DOHH2 (cell line): Measurements from ENCODE around the gene MFN1.

ENCODE experiments used
- H3F3A ChIP-seq: fragments of 200-600 bp; sonication (generic), shearing (Covaris generic); 2 replicates; pipeline ENCODE4 v1.6.0; 2016; ENCODE audit warnings: antibody characterized with exemption, mild to moderate bottlenecking; ENCODE audit not compliant: control insufficient read depth, insufficient read depth
- H3K27ac ChIP-seq: fragments of 200-600 bp; sonication (generic); 2 replicates; pipeline ENCODE4 v1.5.1; 2014; ENCODE audit warnings: low read depth, mild to moderate bottlenecking, low read length, moderate library complexity
- H3K27me3 ChIP-seq: fragments of 200-600 bp; sonication (generic); 2 replicates; pipeline ENCODE4 v1.6.1; 2014; ENCODE audit warnings: mild to moderate bottlenecking, low read length, mixed read lengths; ENCODE audit not compliant: control insufficient read depth
- H3K36me3 ChIP-seq: fragments of 200-600 bp; sonication (generic); 2 replicates; pipeline ENCODE4 v1.6.1; 2014; ENCODE audit warnings: mild to moderate bottlenecking, low read length, moderate library complexity, mixed read lengths; ENCODE audit not compliant: control insufficient read depth
- H3K4me1 ChIP-seq: fragments of 200-600 bp; sonication (generic); 2 replicates; pipeline ENCODE4 v1.6.1; 2014; ENCODE audit warnings: mild to moderate bottlenecking, low read length, mixed read lengths; ENCODE audit not compliant: control insufficient read depth
- H3K4me2 ChIP-seq: fragments of 200-600 bp; sonication (generic); 2 replicates; pipeline ENCODE4 v1.6.0; 2014; ENCODE audit warnings: mild to moderate bottlenecking, low read length, moderate library complexity
- H3K4me3 ChIP-seq: fragments of 200-600 bp; sonication (generic); 2 replicates; pipeline ENCODE4 v1.5.1; 2014; ENCODE audit warnings: mild to moderate bottlenecking, low read length, mixed read lengths
- H3K79me2 ChIP-seq: fragments of 200-600 bp; sonication (generic); 2 replicates; pipeline ENCODE4 v1.6.1; 2014; ENCODE audit warnings: mild to moderate bottlenecking, low read length, mixed read lengths; ENCODE audit not compliant: control insufficient read depth
- H3K9me2 ChIP-seq: fragments of 200-600 bp; sonication (generic); replicated peaks from 2 replicates; pipeline ENCODE4 v1.6.1; 2014; ENCODE audit warnings: mild to moderate bottlenecking, low read length, mixed read lengths; ENCODE audit not compliant: control insufficient read depth
- H3K9me3 ChIP-seq: fragments of 200-600 bp; sonication (generic); 2 replicates; pipeline ENCODE4 v1.6.1; 2014; ENCODE audit warnings: antibody characterized with exemption, low read length, mixed read lengths; ENCODE audit not compliant: control insufficient read depth, insufficient read depth
- H4K20me1 ChIP-seq: fragments of 200-600 bp; sonication (generic); 2 replicates; pipeline ENCODE4 v1.6.0; 2014; ENCODE audit warnings: low read depth, mild to moderate bottlenecking, antibody characterized with exemption, low read length, moderate library complexity; ENCODE audit not compliant: control insufficient read depth, insufficient read depth
- EZH2phosphoT487 ChIP-seq: fragments of 200-600 bp; sonication (generic); IDR thresholded peaks from 2 replicates; pipeline ENCODE4 v1.6.1; 2017; ENCODE audit warnings: borderline replicate concordance, mild to moderate bottlenecking, antibody characterized with exemption, low read length, moderate library complexity, mixed read lengths
- TF ChIP-seq, protein P1 (sequence below): fragments of 200-600 bp; sonication (generic); IDR thresholded peaks from one replicate; pipeline ENCODE4 v1.5.1; 2014; ENCODE audit warnings: antibody characterized with exemption, mild to moderate bottlenecking, low read depth, low read length; ENCODE audit not compliant: poor library complexity, severe bottlenecking

MFN1 gene

DNA sequence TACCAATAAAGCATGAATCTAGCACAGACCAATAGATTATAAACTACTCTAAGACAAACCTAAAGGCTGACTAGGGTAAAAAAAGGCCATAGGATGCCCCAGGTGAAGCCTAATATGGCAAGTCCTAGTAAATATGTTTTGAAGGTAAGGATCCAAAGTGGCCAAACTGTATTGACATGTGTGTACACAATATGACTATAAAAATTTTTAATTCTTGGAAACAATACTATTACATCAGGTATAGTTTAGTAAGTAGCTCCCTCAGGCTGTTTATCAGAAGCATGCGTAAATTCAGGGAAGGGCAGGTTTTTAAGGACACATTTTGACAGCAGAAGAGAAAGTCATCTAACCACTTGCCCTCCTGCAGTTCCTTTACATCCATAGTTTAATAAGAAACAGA, 84.9 kb downstream of the MFN1 start:
- no peaks in the 10 kb centered on the region for H3K9me3 ChIP-seq
- peaks cover 91% of the 10 kb centered on the region for H3K79me2 ChIP-seq
- H3K4me1 ChIP-seq, result peaks cover 63% of the 10 kb centered on the region
- no peaks in the 10 kb centered on the region for H3K9me2 ChIP-seq
- H4K20me1 ChIP-seq, result no peaks in the 10 kb centered on the region
- peak overlapping the region; percentile 49 for H3K27ac ChIP-seq
- no peaks in the 10 kb centered on the region for H3K36me3 ChIP-seq
- TF ChIP-seq EZH2phosphoT487, result no peak
- TF ChIP-seq, protein P1, sequence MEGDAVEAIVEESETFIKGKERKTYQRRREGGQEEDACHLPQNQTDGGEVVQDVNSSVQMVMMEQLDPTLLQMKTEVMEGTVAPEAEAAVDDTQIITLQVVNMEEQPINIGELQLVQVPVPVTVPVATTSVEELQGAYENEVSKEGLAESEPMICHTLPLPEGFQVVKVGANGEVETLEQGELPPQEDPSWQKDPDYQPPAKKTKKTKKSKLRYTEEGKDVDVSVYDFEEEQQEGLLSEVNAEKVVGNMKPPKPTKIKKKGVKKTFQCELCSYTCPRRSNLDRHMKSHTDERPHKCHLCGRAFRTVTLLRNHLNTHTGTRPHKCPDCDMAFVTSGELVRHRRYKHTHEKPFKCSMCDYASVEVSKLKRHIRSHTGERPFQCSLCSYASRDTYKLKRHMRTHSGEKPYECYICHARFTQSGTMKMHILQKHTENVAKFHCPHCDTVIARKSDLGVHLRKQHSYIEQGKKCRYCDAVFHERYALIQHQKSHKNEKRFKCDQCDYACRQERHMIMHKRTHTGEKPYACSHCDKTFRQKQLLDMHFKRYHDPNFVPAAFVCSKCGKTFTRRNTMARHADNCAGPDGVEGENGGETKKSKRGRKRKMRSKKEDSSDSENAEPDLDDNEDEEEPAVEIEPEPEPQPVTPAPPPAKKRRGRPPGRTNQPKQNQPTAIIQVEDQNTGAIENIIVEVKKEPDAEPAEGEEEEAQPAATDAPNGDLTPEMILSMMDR, result no peak
- H3F3A ChIP-seq, result peaks cover 11% of the 10 kb centered on the region; the same call in 1 of the 2 replicates
- no peaks in the 10 kb centered on the region for H3K27me3 ChIP-seq
- peak overlapping the region; percentile 81 for H3K4me2 ChIP-seq
- H3K4me3 ChIP-seq, result peak overlapping the region; percentile 64

DNA sequence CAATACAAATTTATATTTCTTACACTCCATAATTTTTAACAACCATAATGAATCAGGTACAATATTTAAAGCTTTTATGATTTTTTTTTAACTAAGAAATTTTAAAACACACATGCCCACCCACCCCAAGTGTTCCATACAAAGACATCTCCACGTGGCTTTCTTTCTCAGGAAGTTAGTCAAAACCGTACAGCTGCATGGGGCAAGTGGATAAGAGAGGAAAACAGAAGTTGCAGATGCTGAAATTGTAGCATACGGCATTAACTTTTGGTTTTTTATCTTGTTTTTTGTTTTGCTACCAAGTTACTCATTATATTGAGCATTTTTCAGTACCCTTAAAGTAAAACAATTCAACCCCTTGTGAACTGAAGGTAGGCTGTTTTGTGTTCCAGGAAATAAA, 89.0 kb downstream of the MFN1 start:
- H3K4me2 ChIP-seq, result peak overlapping the region; percentile 30

DNA sequence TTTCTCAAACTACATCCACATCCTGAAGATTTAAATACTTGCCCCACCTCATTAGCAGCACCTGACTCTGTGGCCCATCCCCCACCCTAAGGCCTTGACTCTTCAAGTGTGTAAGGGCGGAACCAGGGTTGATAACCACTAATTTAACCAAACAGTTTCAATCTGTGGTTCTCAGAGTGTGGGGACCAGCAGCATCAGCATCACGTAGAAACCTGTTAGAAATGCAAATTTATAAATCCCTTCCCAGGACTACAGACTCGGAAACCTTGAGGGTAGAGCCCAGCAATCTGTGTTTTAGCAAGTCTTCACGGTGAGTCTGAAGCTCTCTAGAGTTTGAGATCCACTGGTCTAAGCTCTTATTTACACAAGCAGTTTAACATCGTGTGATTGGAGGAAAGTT, 91.3 kb downstream of the MFN1 start:
- H4K20me1 ChIP-seq, result no peaks in the 10 kb centered on the region
- peaks cover 69% of the 10 kb centered on the region for H3K79me2 ChIP-seq
- H3K27ac ChIP-seq, result peak overlapping the region; percentile 86
- no peaks in the 10 kb centered on the region for H3K9me3 ChIP-seq
- TF ChIP-seq, protein P1, result no peak
- no peak for TF ChIP-seq EZH2phosphoT487
- peaks cover 29% of the 10 kb centered on the region for H3F3A ChIP-seq
- no peaks in the 10 kb centered on the region for H3K9me2 ChIP-seq
- peak overlapping the region; percentile 59 for H3K4me3 ChIP-seq
- peaks cover 68% of the 10 kb centered on the region for H3K4me1 ChIP-seq
- H3K36me3 ChIP-seq, result peaks cover 6% of the 10 kb centered on the region; the same call in 1 of the 2 replicates
- peak overlapping the region; percentile 68 for H3K4me2 ChIP-seq
- H3K27me3 ChIP-seq, result no peaks in the 10 kb centered on the region

More for the DNA sequence above, 89.0 kb downstream of the MFN1 start:
- H3K4me3 ChIP-seq, result no peak overlapping the region
- no peaks in the 10 kb centered on the region for H3K9me2 ChIP-seq
- peaks cover 91% of the 10 kb centered on the region for H3K4me1 ChIP-seq
- H4K20me1 ChIP-seq, result no peaks in the 10 kb centered on the region
- H3K79me2 ChIP-seq, result peaks cover 77% of the 10 kb centered on the region
- H3K36me3 ChIP-seq, result peaks cover 4% of the 10 kb centered on the region; the same call in 1 of the 2 replicates
- TF ChIP-seq, protein P1, result no peak
- TF ChIP-seq EZH2phosphoT487, result no peak
- peaks cover 29% of the 10 kb centered on the region for H3F3A ChIP-seq
- H3K27ac ChIP-seq, result peak overlapping the region; percentile 7; the same call in 1 of the 2 replicates
- no peaks in the 10 kb centered on the region for H3K9me3 ChIP-seq
- H3K27me3 ChIP-seq, result no peaks in the 10 kb centered on the region
